GM12865 (cell line): ENCODE measurements around the gene MFAP1.
"Not testable (repeated sequence)": the region's sequence is repeated elsewhere in the genome, so short reads cannot be mapped to it uniquely, and the experiment has no call there.

ENCODE experiments used
- DNase-seq: peaks from one replicate; pipeline ENCODE4 v3.0.0; 2010; ENCODE audit warnings: low read depth
- H3K4me3 ChIP-seq: 2 replicates; pipeline ENCODE4 v1.5.1; 2011; ENCODE audit warnings: mild to moderate bottlenecking, low read depth, low read length, control low read depth
- TF ChIP-seq, protein P1 (sequence below): IDR thresholded peaks from 2 replicates; pipeline ENCODE4 v1.5.1; 2011; ENCODE audit warnings: low read length, control low read depth, low read depth, inconsistent platforms; ENCODE audit not compliant: insufficient read depth; ENCODE audit errors: missing control alignments

The MFAP1 gene

DNA sequence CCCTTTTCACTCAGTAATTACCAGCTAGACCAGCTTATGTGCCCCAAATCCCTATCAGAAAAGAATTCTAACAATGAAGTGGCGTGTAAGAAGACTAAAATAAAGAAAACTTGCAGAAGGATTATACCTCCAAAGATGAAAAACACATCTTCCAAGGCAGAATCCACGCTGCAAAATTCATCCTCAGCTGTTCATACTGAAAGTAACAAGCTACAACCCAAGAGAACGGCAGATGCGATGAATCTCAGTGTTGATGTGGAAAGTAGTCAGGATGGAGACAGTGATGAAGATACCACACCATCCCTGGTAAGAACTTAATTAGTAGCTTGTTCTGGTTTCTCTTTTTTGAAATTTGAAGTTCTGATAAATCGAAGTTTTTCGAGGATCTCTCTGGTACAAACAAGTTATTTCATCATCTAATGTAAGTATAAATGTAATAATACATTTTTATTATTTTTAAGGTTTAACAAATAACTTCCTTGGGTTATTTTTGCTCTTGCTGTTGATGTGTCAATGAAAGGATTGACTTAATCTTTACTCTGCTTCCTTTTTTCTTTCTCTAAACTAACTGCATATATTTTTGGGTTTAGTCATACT, 3.7 kb upstream of the MFAP1 start:
- peak; percentile 59 for DNase-seq
- TF ChIP-seq, protein P1, sequence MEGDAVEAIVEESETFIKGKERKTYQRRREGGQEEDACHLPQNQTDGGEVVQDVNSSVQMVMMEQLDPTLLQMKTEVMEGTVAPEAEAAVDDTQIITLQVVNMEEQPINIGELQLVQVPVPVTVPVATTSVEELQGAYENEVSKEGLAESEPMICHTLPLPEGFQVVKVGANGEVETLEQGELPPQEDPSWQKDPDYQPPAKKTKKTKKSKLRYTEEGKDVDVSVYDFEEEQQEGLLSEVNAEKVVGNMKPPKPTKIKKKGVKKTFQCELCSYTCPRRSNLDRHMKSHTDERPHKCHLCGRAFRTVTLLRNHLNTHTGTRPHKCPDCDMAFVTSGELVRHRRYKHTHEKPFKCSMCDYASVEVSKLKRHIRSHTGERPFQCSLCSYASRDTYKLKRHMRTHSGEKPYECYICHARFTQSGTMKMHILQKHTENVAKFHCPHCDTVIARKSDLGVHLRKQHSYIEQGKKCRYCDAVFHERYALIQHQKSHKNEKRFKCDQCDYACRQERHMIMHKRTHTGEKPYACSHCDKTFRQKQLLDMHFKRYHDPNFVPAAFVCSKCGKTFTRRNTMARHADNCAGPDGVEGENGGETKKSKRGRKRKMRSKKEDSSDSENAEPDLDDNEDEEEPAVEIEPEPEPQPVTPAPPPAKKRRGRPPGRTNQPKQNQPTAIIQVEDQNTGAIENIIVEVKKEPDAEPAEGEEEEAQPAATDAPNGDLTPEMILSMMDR, result no peak
- H3K4me3 ChIP-seq, result peak overlapping the region; percentile 61

DNA sequence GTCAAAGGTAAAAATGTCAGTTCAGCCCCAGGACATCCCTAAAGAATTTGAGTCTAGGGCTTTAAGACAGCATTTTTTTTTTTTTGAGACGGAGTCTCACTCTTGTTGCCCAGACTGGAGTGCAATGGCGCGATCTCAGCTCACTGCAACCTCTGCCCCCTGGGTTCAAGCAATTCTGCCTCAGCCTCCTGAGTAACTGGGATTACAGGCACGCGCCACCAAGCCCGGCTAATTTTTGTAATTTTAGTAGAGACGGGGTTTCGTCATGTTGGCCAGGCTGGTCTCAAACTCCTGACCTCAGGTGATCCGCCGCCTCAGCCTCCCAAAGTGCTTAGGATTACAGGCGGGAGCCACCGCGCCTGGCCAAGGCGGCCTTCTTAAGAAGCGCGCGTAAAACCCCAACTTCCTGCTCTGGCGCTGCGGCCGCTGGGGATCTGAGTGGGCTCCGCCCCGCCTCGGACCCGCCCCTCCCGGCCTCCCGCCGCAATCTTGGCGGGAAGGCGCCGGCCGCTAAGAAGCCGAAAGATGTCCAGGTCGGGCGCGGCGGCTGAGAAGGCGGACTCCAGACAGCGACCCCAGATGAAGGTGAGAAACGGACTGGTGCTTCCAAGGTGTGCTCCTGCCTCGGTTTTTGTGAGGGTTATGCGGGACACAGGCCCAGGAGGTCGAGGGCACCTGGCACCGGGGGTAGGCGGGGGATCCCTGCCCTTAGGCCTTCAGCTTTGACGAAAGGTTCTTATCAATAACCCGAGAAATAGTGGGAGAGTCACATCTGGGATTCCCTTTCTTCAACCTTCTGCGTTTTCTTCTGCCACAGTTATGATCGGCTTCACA, 2.2 kb upstream of the MFAP1 start, which contains the start of gene WDR76:
Gene WDR76, plus strand, starts transcription at position 495 of the 834 bp plus-strand sequence. Its CDS starts 31 bp downstream, at position 526.
- peak within 1 kb of the TSS; percentile 61 for H3K4me3 ChIP-seq
- TF ChIP-seq, protein P1, result no peak
- DNase-seq, result peak; percentile 96

DNA sequence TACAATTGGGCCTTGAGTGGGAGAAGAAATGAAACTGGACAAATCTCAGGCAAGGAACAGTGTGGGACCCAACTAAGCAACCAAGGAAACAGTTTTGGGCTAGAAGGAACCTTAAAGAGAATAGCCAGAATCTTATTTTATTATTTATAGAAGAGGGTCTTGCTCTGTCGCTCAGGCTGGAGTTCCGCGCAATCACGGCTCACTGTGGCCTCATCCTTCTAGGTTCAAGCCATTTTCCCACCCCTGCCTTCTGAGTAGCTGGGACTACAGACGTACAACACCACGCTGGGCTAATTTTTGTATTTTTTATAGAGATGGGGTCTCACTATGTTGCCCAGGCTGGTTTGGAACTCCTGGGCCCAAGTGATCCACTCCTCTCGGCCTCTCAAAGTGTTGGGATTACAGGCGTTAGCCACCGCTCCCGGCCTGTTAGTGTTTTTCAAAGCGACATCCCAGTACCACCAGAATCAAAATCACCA, 1.6 kb upstream of the MFAP1 start:
- H3K4me3 ChIP-seq, result peak overlapping the region; percentile 61
- TF ChIP-seq, protein P1, result no peak
- no peak for DNase-seq

DNA sequence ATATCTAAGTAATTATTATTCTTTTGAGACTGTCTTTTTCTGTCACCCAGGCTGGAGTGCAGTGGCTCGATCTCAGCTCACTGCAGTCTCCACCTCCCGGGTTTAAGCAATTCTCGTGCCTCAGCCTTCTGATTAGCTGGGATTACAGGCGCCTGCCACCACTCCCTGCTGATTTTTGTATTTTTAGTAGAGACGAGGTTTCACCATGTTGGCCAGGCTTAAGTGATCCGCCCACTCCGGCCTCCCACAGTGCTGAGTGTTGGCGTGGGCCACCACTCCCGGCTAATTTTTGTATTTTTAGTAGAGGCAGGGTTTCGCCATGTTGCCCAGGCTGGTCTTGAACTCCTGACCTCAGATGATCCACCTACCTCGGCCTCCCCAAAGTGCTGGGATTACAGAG, 815 bp upstream of the MFAP1 start:
- DNase-seq, result not testable (repeated sequence)
- peak overlapping the region; percentile 95 for H3K4me3 ChIP-seq

DNA sequence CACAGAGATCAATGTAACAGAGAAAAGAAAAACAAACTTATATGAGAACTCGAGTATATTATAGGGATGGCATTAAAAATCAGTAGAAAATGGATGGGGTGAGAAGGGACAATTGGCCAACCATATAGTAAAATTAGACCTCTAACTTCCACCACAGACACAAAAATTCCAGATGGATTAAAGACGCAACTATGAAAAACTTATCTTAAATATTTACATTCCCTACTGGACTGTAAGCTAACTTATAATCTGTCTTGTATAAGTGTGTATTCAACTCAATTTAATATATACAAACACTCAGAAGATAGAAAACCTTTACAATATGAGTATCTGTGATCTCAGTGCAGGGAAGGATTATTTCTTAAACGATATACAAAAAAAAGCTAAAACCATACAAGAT, 3.0 kb downstream of the MFAP1 start:
- H3K4me3 ChIP-seq, result no peak overlapping the region
- no peak for DNase-seq
- TF ChIP-seq, protein P1, result no peak

DNA sequence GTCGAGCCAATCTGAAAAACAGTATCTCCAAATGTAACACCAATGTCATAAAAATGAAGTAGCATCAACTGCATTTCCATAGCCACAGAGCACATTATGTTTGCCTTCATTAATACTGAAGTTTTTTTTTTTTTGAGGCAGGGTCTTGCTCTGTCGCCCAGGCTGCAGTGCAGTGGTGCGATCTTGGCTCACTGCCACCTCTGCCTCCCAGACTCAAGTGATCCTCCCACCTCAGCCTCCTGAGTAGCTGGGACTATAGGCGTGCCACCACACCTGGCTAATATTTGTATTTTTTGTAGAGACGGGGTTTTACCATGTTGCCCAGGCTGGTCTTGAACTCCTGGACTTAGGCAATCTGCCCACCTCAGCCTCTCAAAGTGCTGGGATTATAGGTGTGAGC, 9.4 kb downstream of the MFAP1 start:
- H3K4me3 ChIP-seq, DNase-seq: not testable (repeated sequence)

DNA sequence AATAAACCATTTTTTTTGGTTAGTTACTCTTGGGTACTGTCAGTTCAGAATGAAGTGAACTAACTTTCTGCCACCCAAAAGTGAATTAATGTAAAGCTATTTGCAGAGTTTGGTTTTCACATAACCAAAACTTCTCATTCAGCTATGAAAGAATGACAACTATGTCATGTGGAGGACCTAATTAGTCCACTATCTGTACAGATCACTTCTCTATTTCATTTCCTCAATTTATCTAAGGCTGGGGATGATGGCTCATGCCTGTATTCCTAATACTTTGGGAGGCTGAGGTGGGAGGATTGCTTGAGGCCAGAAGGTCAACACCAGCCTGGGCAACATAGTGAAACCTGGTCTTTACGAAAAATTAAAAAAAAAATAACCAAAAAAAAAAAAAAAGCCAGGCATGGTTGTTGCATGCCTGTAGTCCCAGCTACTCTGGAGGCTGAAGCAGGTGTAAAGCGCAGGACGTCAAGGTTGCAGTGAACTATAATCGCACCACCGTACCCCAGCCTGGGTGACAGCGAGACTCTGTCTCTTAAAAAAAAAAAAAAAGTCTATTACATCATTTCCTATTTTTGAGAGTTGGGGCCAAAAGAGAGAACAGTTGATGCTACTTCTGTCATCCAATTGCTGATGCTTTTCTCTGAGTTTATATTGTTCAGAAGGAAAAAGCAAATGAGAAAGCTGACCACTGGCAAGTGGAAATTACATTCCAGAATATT, 15.4 kb downstream of the MFAP1 start:
- peak; percentile 47 for DNase-seq
- no peak overlapping the region for H3K4me3 ChIP-seq
- TF ChIP-seq, protein P1, result no peak
